Measurements from ENCODE around the gene SLC38A9. TPM values are rescaled to one million over a fixed set of nuclear protein-coding genes. Genes with fewer than 3 reads are reported as not detected.

SLC38A9 gene
- polyA plus RNA-seq, 1 donor (not counting 4 experiments of a cell fraction or from before 2014, with no cell fraction given): 43.3 TPM

- no peaks in the 10 kb centered on the region for H3K9me1 ChIP-seq (ENCODE audit: control insufficient read depth, extremely low read depth, insufficient read depth, low read length)
- DNase-seq (ENCODE audit: low read depth, low spot score): no peak
- no peaks in the 10 kb centered on the region for H3K9me3 ChIP-seq (ENCODE audit: control insufficient read depth, low read depth, low read length)
- no peak overlapping the region for H3K4me2 ChIP-seq (ENCODE audit: control insufficient read depth, extremely low read depth, insufficient read depth, low read depth, low read length)
- H3K9ac ChIP-seq (ENCODE audit: control insufficient read depth, extremely low read depth, insufficient read depth, low read length): no peak overlapping the region
- dilution Hi-C loops (cut with MboI; ENCODE audit: extremely low pct_ligation_motif_present, low sequenced_read_pairs): no loop called here
- H3K27ac ChIP-seq (ENCODE audit: control insufficient read depth, insufficient read depth, low read length): no peak overlapping the region
- no peaks in the 10 kb centered on the region for H4K20me1 ChIP-seq (ENCODE audit: control insufficient read depth, extremely low read depth, insufficient read depth, low read length)
- H3K4me1 ChIP-seq (ENCODE audit: control insufficient read depth, extremely low read depth, insufficient read depth, low read length): peaks cover 15% of the 10 kb centered on the region
- FAIRE-seq: peak; percentile 63
- no peak overlapping the region for H2AFZ ChIP-seq (ENCODE audit: control insufficient read depth, low read length)
- H3K27me3 ChIP-seq (ENCODE audit: control insufficient read depth, extremely low read depth, insufficient read depth, low read length): no peaks in the 10 kb centered on the region
- no peak overlapping the region for H3K4me3 ChIP-seq (ENCODE audit: control insufficient read depth in 2 of 3, extremely low read depth in 1 of 3, insufficient read depth in 2 of 3, low read depth in 1 of 3, low read length in 3 of 3)
- TF ChIP-seq CTCF (optimal IDR thresholded peaks at IDR 0.05 in 1 of 3, IDR thresholded peaks at IDR 0.05 in 1 of 3, conservative IDR thresholded peaks at IDR 0.05 in 1 of 3; ENCODE audit: extremely low read depth in 1 of 3, insufficient read depth in 2 of 3, low read length in 3 of 3) (no peak), EZH2 (IDR thresholded peaks at IDR 0.05; ENCODE audit: low read length) (no peak)
- H3K79me2 ChIP-seq (ENCODE audit: control insufficient read depth, insufficient read depth, low read length): no peaks in the 10 kb centered on the region
- peaks cover 0 to 3% of the 10 kb centered on the region in 2 experiments for H3K36me3 ChIP-seq (ENCODE audit: control insufficient read depth in 2 of 2, extremely low read depth in 1 of 2, insufficient read depth in 2 of 2, low read length in 2 of 2)
Measured at GRCh38 chr5:55672477-55672911, 39.6 kb downstream of the SLC38A9 start.

GRCh38 chr5:55671975-55672374, 40.1 kb downstream of the SLC38A9 start:
- dilution Hi-C loops (cut with MboI; ENCODE audit: extremely low pct_ligation_motif_present, low sequenced_read_pairs): no loop called here
- no peak overlapping the region for H2AFZ ChIP-seq (ENCODE audit: control insufficient read depth, low read length)
- H3K9me1 ChIP-seq (ENCODE audit: control insufficient read depth, extremely low read depth, insufficient read depth, low read length): no peaks in the 10 kb centered on the region
- no peak overlapping the region for H3K4me2 ChIP-seq (ENCODE audit: control insufficient read depth, extremely low read depth, insufficient read depth, low read depth, low read length)
- no peaks in the 10 kb centered on the region for H4K20me1 ChIP-seq (ENCODE audit: control insufficient read depth, extremely low read depth, insufficient read depth, low read length)
- H3K79me2 ChIP-seq (ENCODE audit: control insufficient read depth, insufficient read depth, low read length): no peaks in the 10 kb centered on the region
- TF ChIP-seq CTCF (optimal IDR thresholded peaks at IDR 0.05 in 1 of 3, IDR thresholded peaks at IDR 0.05 in 1 of 3, conservative IDR thresholded peaks at IDR 0.05 in 1 of 3; ENCODE audit: extremely low read depth in 1 of 3, insufficient read depth in 2 of 3, low read length in 3 of 3) (no peak), EZH2 (IDR thresholded peaks at IDR 0.05; ENCODE audit: low read length) (no peak)
- H3K27me3 ChIP-seq (ENCODE audit: control insufficient read depth, extremely low read depth, insufficient read depth, low read length): no peaks in the 10 kb centered on the region
- H3K9ac ChIP-seq (ENCODE audit: control insufficient read depth, extremely low read depth, insufficient read depth, low read length): no peak overlapping the region
- H3K9me3 ChIP-seq (ENCODE audit: control insufficient read depth, low read depth, low read length): no peaks in the 10 kb centered on the region
- DNase-seq (ENCODE audit: low read depth, low spot score) (no peak), FAIRE-seq (no peak)
- no peak overlapping the region for H3K4me3 ChIP-seq (ENCODE audit: control insufficient read depth in 2 of 3, extremely low read depth in 1 of 3, insufficient read depth in 2 of 3, low read depth in 1 of 3, low read length in 3 of 3)
- H3K4me1 ChIP-seq (ENCODE audit: control insufficient read depth, extremely low read depth, insufficient read depth, low read length): peaks cover 13% of the 10 kb centered on the region
- peaks cover 0 to 3% of the 10 kb centered on the region in 2 experiments for H3K36me3 ChIP-seq (ENCODE audit: control insufficient read depth in 2 of 2, extremely low read depth in 1 of 2, insufficient read depth in 2 of 2, low read length in 2 of 2)
- H3K27ac ChIP-seq (ENCODE audit: control insufficient read depth, insufficient read depth, low read length): no peak overlapping the region

Measured in keratinocyte (primary cell).